Liver (tissue), 9 donors: ENCODE data around the gene FRAS1. TPM values are rescaled to one million over a fixed set of nuclear protein-coding genes. Genes with fewer than 3 reads are reported as not detected.

Experiments
- DNase-seq: peaks from one replicate; pipeline ENCODE4 v3.0.0-alpha.2; 2017; ENCODE audit warnings: low spot score
- H3K27ac ChIP-seq, 2 donors: one replicate each; pipeline ENCODE4 v1.7.0; 2013; ENCODE audit warnings: inconsistent platforms in 2 of 2, low read length in 2 of 2, control low read depth in 1 of 2, low read depth in 1 of 2, mild to moderate bottlenecking in 1 of 2
- H3K27me3 ChIP-seq, 4 donors: one replicate each; pipeline versions ENCODE4 v1.6.1 to v1.7.0; 2013; ENCODE audit warnings: low read length in 3 of 4, inconsistent platforms in 1 of 4, mild to moderate bottlenecking in 1 of 4, moderate library complexity in 1 of 4; ENCODE audit not compliant: control insufficient read depth in 4 of 4, insufficient read depth in 4 of 4
- H3K36me3 ChIP-seq, 4 donors: one replicate each; pipeline versions ENCODE4 v1.6.1 to v1.7.0; 2013; ENCODE audit warnings: low read length in 3 of 4, mild to moderate bottlenecking in 3 of 4, low read depth in 1 of 4, moderate library complexity in 1 of 4; ENCODE audit not compliant: control insufficient read depth in 4 of 4, insufficient read depth in 3 of 4
- H3K4me1 ChIP-seq, 4 donors: one replicate each; pipeline versions ENCODE4 v1.6.1 to v1.7.0; 2013; ENCODE audit warnings: low read length in 3 of 4, mild to moderate bottlenecking in 3 of 4, moderate library complexity in 1 of 4; ENCODE audit not compliant: control insufficient read depth in 4 of 4, insufficient read depth in 4 of 4
- H3K4me3 ChIP-seq, 3 donors: one replicate each; pipeline versions ENCODE4 v1.6.1 to v1.7.0; 2013; ENCODE audit warnings: low read length in 3 of 3, control low read depth in 1 of 3, low read depth in 1 of 3, mild to moderate bottlenecking in 1 of 3
- H3K9ac ChIP-seq, 2 donors: one replicate each; pipeline ENCODE4 v1.7.0; 2013; ENCODE audit warnings: low read length in 2 of 2, mild to moderate bottlenecking in 2 of 2, moderate library complexity in 2 of 2, control low read depth in 1 of 2, low read depth in 1 of 2
- H3K9me3 ChIP-seq, 4 donors: one replicate each; pipeline versions ENCODE4 v1.6.1 to v1.7.0; 2013; ENCODE audit warnings: low read length in 3 of 4; ENCODE audit not compliant: control insufficient read depth in 4 of 4
- ATF3 ChIP-seq: IDR thresholded peaks from 2 replicates; pipeline ENCODE4 v1.6.1; 2016; ENCODE audit warnings: antibody characterized with exemption
- CTCF ChIP-seq: fragments of 150-350 bp; IDR thresholded peaks from 2 replicates; pipeline ENCODE4 v1.5.1; 2017; ENCODE audit warnings: improper control_type of control experiment, low read depth, low read length; ENCODE audit not compliant: missing input control
- EGR1 ChIP-seq, 2 donors: IDR thresholded peaks; 2 replicates each; pipeline ENCODE4 v1.6.1; 2016 to 2018; ENCODE audit warnings: antibody characterized with exemption in 2 of 2, low read depth in 2 of 2
- FOXA1 ChIP-seq: IDR thresholded peaks from 2 replicates; pipeline ENCODE4 v1.6.1; 2016; ENCODE audit warnings: antibody characterized with exemption
- FOXA2 ChIP-seq: IDR thresholded peaks from 2 replicates; pipeline ENCODE4 v1.6.1; 2016; ENCODE audit warnings: antibody characterized with exemption
- HNF4A ChIP-seq, 2 donors: conservative IDR thresholded peaks; 2 replicates each; pipeline ENCODE4 v1.6.1; 2016; ENCODE audit warnings: antibody characterized with exemption in 2 of 2, mild to moderate bottlenecking in 2 of 2
- MAX ChIP-seq: IDR thresholded peaks from 2 replicates; pipeline ENCODE4 v1.6.1; 2016; ENCODE audit warnings: antibody characterized with exemption
- RAD21 ChIP-seq, 2 donors: IDR thresholded peaks; 2 replicates each; pipeline ENCODE4 v1.6.1; 2016; ENCODE audit warnings: antibody characterized with exemption in 2 of 2, mild to moderate bottlenecking in 2 of 2
- RXRA ChIP-seq, 2 donors: IDR thresholded peaks; 2 replicates each; pipeline ENCODE4 v1.6.1; 2017 to 2018; ENCODE audit warnings: antibody characterized with exemption in 2 of 2, mild to moderate bottlenecking in 1 of 2
- SP1 ChIP-seq: IDR thresholded peaks from 2 replicates; pipeline ENCODE4 v1.6.1; 2018; ENCODE audit warnings: antibody characterized with exemption, mild to moderate bottlenecking
- YY1 ChIP-seq: IDR thresholded peaks from 2 replicates; pipeline ENCODE4 v1.6.1; 2016; ENCODE audit warnings: antibody characterized with exemption, mild to moderate bottlenecking
- whole genome bisulfite sequencing: extraction: QIAGEN DNeasy Blood & Tissue Kit; methylation state at CpG from one replicate; pipeline ENCODE4 v1.1.7; 2013; 5-methylcytosine and 5-hydroxymethylcytosine counted together
- polyA plus RNA-seq, 2 donors: library from polyadenylated mRNA; stranded (reverse) in 1 of 2; unstranded in 1 of 2; fragments of 200-250 nt in 1 of 2; fragments of >200 nt in 1 of 2; fragmentation: Nextera tagmentation in 1 of 2; extraction: Ambion mirVana in 1 of 2; gene quantifications; one replicate each; pipeline versions ENCODE4 v1.2.1 to v1.2.3, GENCODE V29; 2013 to 2015
- total RNA-seq, 2 donors: library from RNA; depleted of rRNA; stranded (reverse); fragments of >200 nt; gene quantifications; one replicate each; pipeline ENCODE4 v1.2.3, GENCODE V29; 2014
- TF ChIP-seq, protein P1 (sequence below): IDR thresholded peaks from 2 replicates; pipeline ENCODE4 v1.6.1; 2016; ENCODE audit warnings: antibody characterized with exemption
- TF ChIP-seq, protein P2 (sequence below): IDR thresholded peaks from 2 replicates; pipeline ENCODE4 v1.6.1; 2016; ENCODE audit warnings: antibody characterized with exemption, mild to moderate bottlenecking
- donor health status: healthy.
- donor health status: healthy.
- donor health status: healthy.
- donor health status: healthy.
- donor health status: healthy.

Gene FRAS1
- total and polyA plus RNA-seq, 4 donors, result 0.08 to 6.0 (median 1.1) TPM

GRCh38 chr4:78588894-78589545 lies 531.9 kb downstream of the FRAS1 start:
- WGBS, result 66% methylated on average over 4 of the region's 4 CpGs
- H3K27ac ChIP-seq, result no peak overlapping the region

GRCh38 chr4:78591404-78591803 lies 534.3 kb downstream of the FRAS1 start:
- Histone ChIP-seq H3K9ac (no peak overlapping the region), H3K36me3 (peaks cover 0 to 2% (median 0%) of the 10 kb centered on the region in 4 donors), H3K4me1 (no peaks in the 10 kb centered on the region), H3K4me3 (no peak overlapping the region), H3K9me3 (no peaks in the 10 kb centered on the region), H3K27ac (no peak overlapping the region), H3K27me3 (no peaks in the 10 kb centered on the region)
- DNase-seq, result no peak
- TF ChIP-seq RXRA (IDR thresholded peaks at IDR 0.05) (no peak), MAX (no peak), HNF4A (conservative IDR thresholded peaks at IDR 0.05) (no peak), EGR1 (IDR thresholded peaks at IDR 0.05; ENCODE audit: low read depth in 2 of 2) (no peak), CTCF (no peak), RAD21 (IDR thresholded peaks at IDR 0.05) (no peak), SP1 (no peak), ATF3 (no peak)
- TF ChIP-seq, protein P1, sequence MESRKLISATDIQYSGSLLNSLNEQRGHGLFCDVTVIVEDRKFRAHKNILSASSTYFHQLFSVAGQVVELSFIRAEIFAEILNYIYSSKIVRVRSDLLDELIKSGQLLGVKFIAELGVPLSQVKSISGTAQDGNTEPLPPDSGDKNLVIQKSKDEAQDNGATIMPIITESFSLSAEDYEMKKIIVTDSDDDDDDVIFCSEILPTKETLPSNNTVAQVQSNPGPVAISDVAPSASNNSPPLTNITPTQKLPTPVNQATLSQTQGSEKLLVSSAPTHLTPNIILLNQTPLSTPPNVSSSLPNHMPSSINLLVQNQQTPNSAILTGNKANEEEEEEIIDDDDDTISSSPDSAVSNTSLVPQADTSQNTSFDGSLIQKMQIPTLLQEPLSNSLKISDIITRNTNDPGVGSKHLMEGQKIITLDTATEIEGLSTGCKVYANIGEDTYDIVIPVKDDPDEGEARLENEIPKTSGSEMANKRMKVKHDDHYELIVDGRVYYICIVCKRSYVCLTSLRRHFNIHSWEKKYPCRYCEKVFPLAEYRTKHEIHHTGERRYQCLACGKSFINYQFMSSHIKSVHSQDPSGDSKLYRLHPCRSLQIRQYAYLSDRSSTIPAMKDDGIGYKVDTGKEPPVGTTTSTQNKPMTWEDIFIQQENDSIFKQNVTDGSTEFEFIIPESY, result no peak
- 68% methylated on average over 2 of the region's 2 CpGs for WGBS

More at GRCh38 chr4:78588894-78589545, 531.9 kb downstream of the FRAS1 start:
- Histone ChIP-seq H3K4me1 (no peaks in the 10 kb centered on the region), H3K36me3 (peaks cover 0 to 2% (median 0%) of the 10 kb centered on the region in 4 donors), H3K9me3 (no peaks in the 10 kb centered on the region), H3K9ac (no peak overlapping the region), H3K27me3 (no peaks in the 10 kb centered on the region), H3K4me3 (no peak overlapping the region)
- no peak for DNase-seq
- TF ChIP-seq RAD21 (IDR thresholded peaks at IDR 0.05), result no peak
- TF ChIP-seq HNF4A (conservative IDR thresholded peaks at IDR 0.05), result no peak
- TF ChIP-seq YY1, result no peak
- TF ChIP-seq FOXA2, result no peak
- no peak for TF ChIP-seq FOXA1
- TF ChIP-seq ATF3, result no peak
- TF ChIP-seq, protein P2, sequence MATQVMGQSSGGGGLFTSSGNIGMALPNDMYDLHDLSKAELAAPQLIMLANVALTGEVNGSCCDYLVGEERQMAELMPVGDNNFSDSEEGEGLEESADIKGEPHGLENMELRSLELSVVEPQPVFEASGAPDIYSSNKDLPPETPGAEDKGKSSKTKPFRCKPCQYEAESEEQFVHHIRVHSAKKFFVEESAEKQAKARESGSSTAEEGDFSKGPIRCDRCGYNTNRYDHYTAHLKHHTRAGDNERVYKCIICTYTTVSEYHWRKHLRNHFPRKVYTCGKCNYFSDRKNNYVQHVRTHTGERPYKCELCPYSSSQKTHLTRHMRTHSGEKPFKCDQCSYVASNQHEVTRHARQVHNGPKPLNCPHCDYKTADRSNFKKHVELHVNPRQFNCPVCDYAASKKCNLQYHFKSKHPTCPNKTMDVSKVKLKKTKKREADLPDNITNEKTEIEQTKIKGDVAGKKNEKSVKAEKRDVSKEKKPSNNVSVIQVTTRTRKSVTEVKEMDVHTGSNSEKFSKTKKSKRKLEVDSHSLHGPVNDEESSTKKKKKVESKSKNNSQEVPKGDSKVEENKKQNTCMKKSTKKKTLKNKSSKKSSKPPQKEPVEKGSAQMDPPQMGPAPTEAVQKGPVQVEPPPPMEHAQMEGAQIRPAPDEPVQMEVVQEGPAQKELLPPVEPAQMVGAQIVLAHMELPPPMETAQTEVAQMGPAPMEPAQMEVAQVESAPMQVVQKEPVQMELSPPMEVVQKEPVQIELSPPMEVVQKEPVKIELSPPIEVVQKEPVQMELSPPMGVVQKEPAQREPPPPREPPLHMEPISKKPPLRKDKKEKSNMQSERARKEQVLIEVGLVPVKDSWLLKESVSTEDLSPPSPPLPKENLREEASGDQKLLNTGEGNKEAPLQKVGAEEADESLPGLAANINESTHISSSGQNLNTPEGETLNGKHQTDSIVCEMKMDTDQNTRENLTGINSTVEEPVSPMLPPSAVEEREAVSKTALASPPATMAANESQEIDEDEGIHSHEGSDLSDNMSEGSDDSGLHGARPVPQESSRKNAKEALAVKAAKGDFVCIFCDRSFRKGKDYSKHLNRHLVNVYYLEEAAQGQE, result no peak
